H9 (cell line): ENCODE results near the gene KAZN. TPM values are rescaled to one million over a fixed set of nuclear protein-coding genes. Genes with fewer than 3 reads are reported as not detected.

ENCODE experiments used
- DNase-seq: peaks from one replicate; pipeline ENCODE4 v3.0.0-alpha.2; 2017
- H2AFZ ChIP-seq: one replicate; pipeline ENCODE4 v1.6.1; 2013; ENCODE audit warnings: mild to moderate bottlenecking, low read length, control low read depth, moderate library complexity
- H2AK5ac ChIP-seq: 2 replicates; pipeline ENCODE4 v1.6.1; 2013; ENCODE audit warnings: low read length, control low read depth, mixed read lengths; ENCODE audit not compliant: insufficient read length
- H2BK120ac ChIP-seq: one replicate; pipeline ENCODE4 v1.6.1; 2013; ENCODE audit warnings: low read depth, mild to moderate bottlenecking, low read length, control low read depth, inconsistent platforms; ENCODE audit not compliant: poor library complexity, severe bottlenecking
- H2BK12ac ChIP-seq: 2 replicates; pipeline ENCODE4 v1.6.1; 2013; ENCODE audit warnings: low read length, control low read depth, mixed read lengths, low read depth; ENCODE audit not compliant: insufficient read length
- H2BK15ac ChIP-seq: 2 replicates; pipeline ENCODE4 v1.6.1; 2013; ENCODE audit warnings: low read depth, low read length, control low read depth
- H2BK20ac ChIP-seq: one replicate; pipeline ENCODE4 v1.6.1; 2013; ENCODE audit warnings: low read depth, mild to moderate bottlenecking, low read length, control low read depth, inconsistent platforms; ENCODE audit not compliant: poor library complexity, severe bottlenecking
- H2BK5ac ChIP-seq: 2 replicates; pipeline ENCODE4 v1.6.1; 2013; ENCODE audit warnings: low read length, control low read depth, mixed read lengths; ENCODE audit not compliant: insufficient read length
- H3K14ac ChIP-seq: 2 replicates; pipeline ENCODE4 v1.6.1; 2013; ENCODE audit warnings: low read length, control low read depth; ENCODE audit not compliant: insufficient read depth
- H3K18ac ChIP-seq: 2 replicates; pipeline ENCODE4 v1.6.1; 2013; ENCODE audit warnings: low read depth, mild to moderate bottlenecking, mixed read lengths, low read length, control low read depth; ENCODE audit not compliant: insufficient read length
- H3K23ac ChIP-seq: 2 replicates; pipeline ENCODE4 v1.6.1; 2013; ENCODE audit warnings: low read length, control low read depth, mixed read lengths, low read depth; ENCODE audit not compliant: insufficient read length
- H3K23me2 ChIP-seq: 2 replicates; pipeline ENCODE4 v1.6.1; 2013; ENCODE audit warnings: low read depth, mild to moderate bottlenecking, mixed read lengths, low read length, control low read depth; ENCODE audit not compliant: insufficient read length, poor library complexity, severe bottlenecking
- H3K27ac ChIP-seq: 2 replicates; pipeline ENCODE4 v1.5.1; 2013; ENCODE audit warnings: low read length, control low read depth, mixed read lengths, low read depth; ENCODE audit not compliant: insufficient read length
- H3K27me3 ChIP-seq: 2 replicates; pipeline ENCODE4 v1.6.1; 2013; ENCODE audit warnings: low read length, control low read depth, inconsistent platforms; ENCODE audit not compliant: insufficient read depth
- H3K4ac ChIP-seq: 2 replicates; pipeline ENCODE4 v1.6.1; 2013; ENCODE audit warnings: low read depth, mild to moderate bottlenecking, control low read depth, inconsistent platforms, low read length, moderate library complexity
- H3K4me1 ChIP-seq: 2 replicates; pipeline ENCODE4 v1.6.1; 2013; ENCODE audit warnings: low read length, control low read depth, inconsistent platforms; ENCODE audit not compliant: insufficient read depth
- H3K4me2 ChIP-seq: 2 replicates; pipeline ENCODE4 v1.6.1; 2013; ENCODE audit warnings: low read length, control low read depth, mixed read lengths; ENCODE audit not compliant: insufficient read length, insufficient read depth
- H3K56ac ChIP-seq: 2 replicates; pipeline ENCODE4 v1.6.1; 2013; ENCODE audit warnings: low read depth, mild to moderate bottlenecking, mixed read lengths, low read length, control low read depth; ENCODE audit not compliant: insufficient read length
- H3K79me1 ChIP-seq: 2 replicates; pipeline ENCODE4 v1.6.1; 2013; ENCODE audit warnings: low read depth, mild to moderate bottlenecking, moderate library complexity, low read length, control low read depth, inconsistent platforms; ENCODE audit not compliant: insufficient read depth, poor library complexity, severe bottlenecking
- H3K79me2 ChIP-seq: 2 replicates; pipeline ENCODE4 v1.6.1; 2013; ENCODE audit warnings: low read length, control low read depth, inconsistent platforms; ENCODE audit not compliant: insufficient read depth
- H3K9ac ChIP-seq: 2 replicates; pipeline ENCODE4 v1.6.1; 2013; ENCODE audit warnings: low read length, control low read depth, mixed read lengths; ENCODE audit not compliant: insufficient read length; ENCODE audit errors: extremely low read depth
- H3K9me3 ChIP-seq: one replicate; pipeline ENCODE4 v1.6.1; 2013; ENCODE audit warnings: low read depth, low read length, inconsistent platforms; ENCODE audit not compliant: control insufficient read depth
- H3T11ph ChIP-seq: one replicate; pipeline ENCODE4 v1.6.1; 2013; ENCODE audit warnings: mild to moderate bottlenecking, low read length, control low read depth, inconsistent platforms
- H4K20me1 ChIP-seq: one replicate; pipeline ENCODE4 v1.6.1; 2013; ENCODE audit not compliant: control insufficient read depth, insufficient read length, insufficient read depth
- H4K5ac ChIP-seq: 2 replicates; pipeline ENCODE4 v1.6.1; 2013; ENCODE audit warnings: low read depth, mild to moderate bottlenecking, mixed read lengths, low read length, control low read depth; ENCODE audit not compliant: insufficient read length
- H4K8ac ChIP-seq: replicated peaks from 2 replicates; pipeline ENCODE4 v1.6.1; 2013; ENCODE audit warnings: low read length, control low read depth, mixed read lengths, low read depth; ENCODE audit not compliant: insufficient read length
- H4K91ac ChIP-seq: 2 replicates; pipeline ENCODE4 v1.6.1; 2013; ENCODE audit warnings: low read depth, mild to moderate bottlenecking, moderate library complexity, mixed read lengths, low read length, control low read depth; ENCODE audit not compliant: insufficient read length
- H3K27ac Mint-ChIP-seq, 3 experiments: 2 replicates in 2 of 3; 3 replicates in 1 of 3; pipeline ENCODE4 v1.8.0; 2020 to 2021; ENCODE audit warnings: mixed read lengths in 3 of 3, mild to moderate bottlenecking in 1 of 3, moderate library complexity in 1 of 3
- H3K27me3 Mint-ChIP-seq: 2 replicates; pipeline ENCODE4 v1.8.0; 2021; ENCODE audit warnings: low read depth, mild to moderate bottlenecking, moderate library complexity, mixed read lengths
- H3K36me3 Mint-ChIP-seq, 3 experiments: 2 replicates in 2 of 3; 3 replicates in 1 of 3; pipeline ENCODE4 v1.8.0; 2020 to 2021; ENCODE audit warnings: low read depth in 3 of 3, mixed read lengths in 3 of 3; ENCODE audit not compliant: insufficient read depth in 1 of 3
- H3K4me1 Mint-ChIP-seq, 2 experiments: 2 replicates each; pipeline ENCODE4 v1.8.0; 2020; ENCODE audit warnings: mixed read lengths in 2 of 2
- H3K4me3 Mint-ChIP-seq, 2 experiments: 2 replicates in 1 of 2; 3 replicates in 1 of 2; pipeline ENCODE4 v1.8.0; 2020 to 2021; ENCODE audit warnings: mild to moderate bottlenecking in 2 of 2, mixed read lengths in 2 of 2, moderate library complexity in 1 of 2
- H3K9me3 Mint-ChIP-seq, 2 experiments: 2 replicates in 1 of 2; 3 replicates in 1 of 2; pipeline ENCODE4 v1.8.0; 2020; ENCODE audit warnings: mild to moderate bottlenecking in 2 of 2, mixed read lengths in 2 of 2, moderate library complexity in 1 of 2
- CTCF ChIP-seq: fragments of 200-600 bp; sonication (generic); conservative IDR thresholded peaks from 3 replicates; pipeline ENCODE4 v1.8.0; 2021; ENCODE audit warnings: antibody characterized with exemption, mild to moderate bottlenecking
- WGBS: extraction: QIAGEN DNeasy Blood & Tissue Kit; methylation state at CpG from one replicate; pipeline ENCODE4 v1.1.7; 2013; ENCODE audit warnings: missing lambda C conversion rate, low lambda C conversion rate, mixed read lengths; ENCODE audit not compliant: insufficient read length; ENCODE audit errors: extremely low coverage; 5-methylcytosine and 5-hydroxymethylcytosine counted together
- total RNA-seq: library from RNA; stranded (reverse); gene quantifications from 2 replicates; pipeline ENCODE4 v1.2.1, GENCODE V29; 2021

KAZN gene
- total RNA-seq, 1 experiment from 2014 or later, result 7.6 TPM

- no peak overlapping the region for H4K8ac ChIP-seq
Measured at GRCh38 chr1:14947421-14947820, 348.9 kb downstream of the KAZN start.

More at GRCh38 chr1:14947421-14947820, 348.9 kb downstream of the KAZN start:
- Histone ChIP-seq H3K4ac (no peak overlapping the region), H2AFZ (no peak overlapping the region), H3K79me1 (no peaks in the 10 kb centered on the region), H4K5ac (no peak overlapping the region), H2BK5ac (no peak overlapping the region), H2BK12ac (no peak overlapping the region), H3K18ac (no peak overlapping the region), H3K9ac (no peak overlapping the region), H3T11ph (no peak overlapping the region), H3K27me3 (no peaks in the 10 kb centered on the region), H2AK5ac (no peak overlapping the region), H3K4me1 (peaks cover 4% of the 10 kb centered on the region; the same call in 1 of the 2 replicates), H3K23ac (no peak overlapping the region), H3K56ac (no peak overlapping the region), H2BK15ac (no peak overlapping the region), H3K4me2 (no peak overlapping the region), H3K9me3 (no peaks in the 10 kb centered on the region), H4K20me1 (no peaks in the 10 kb centered on the region), H3K27ac (no peak overlapping the region), H3K23me2 (no peaks in the 10 kb centered on the region), H4K91ac (no peak overlapping the region), H2BK20ac (no peak overlapping the region), H3K79me2 (no peaks in the 10 kb centered on the region), H2BK120ac (no peak overlapping the region), H3K14ac (no peak overlapping the region)
- H3K36me3 Mint-ChIP-seq, result no peaks in the 10 kb centered on the region
- TF ChIP-seq CTCF, result no peak
- H3K9me3 Mint-ChIP-seq, result no peaks in the 10 kb centered on the region; a peak in 1 of 5 replicates
- H3K27ac Mint-ChIP-seq, result no peak overlapping the region; a peak in 1 of 7 replicates
- no peak overlapping the region for H3K4me3 Mint-ChIP-seq
- peaks cover 37 to 54% of the 10 kb centered on the region in 2 experiments for H3K4me1 Mint-ChIP-seq
- WGBS, result no CpG with 5 or more reads among the region's 3 CpGs
- no peak for DNase-seq
- H3K27me3 Mint-ChIP-seq, result no peaks in the 10 kb centered on the region; the same call in 1 of the 2 replicates
